Gastroesophageal sphincter (tissue), 3 donors: ENCODE data around the gene TGFB3.

Experiments
- CTCF ChIP-seq, 4 experiments: fragments of 200-600 bp in 2 of 4; fragments of 450-650 bp in 2 of 4; sonication (generic) in 1 of 4; IDR thresholded peaks; one replicate each; pipeline ENCODE4 v1.5.1; 2017 to 2019; ENCODE audit warnings: antibody characterized with exemption in 4 of 4, mild to moderate bottlenecking in 2 of 4, moderate library complexity in 2 of 4
- EP300 ChIP-seq: sonication (generic); formaldehyde crosslinking; IDR thresholded peaks from one replicate; pipeline ENCODE4 v1.6.1; 2017; ENCODE audit warnings: antibody characterized with exemption, mild to moderate bottlenecking
- POLR2A ChIP-seq, 2 donors: fragments of 450-650 bp; IDR thresholded peaks; one replicate each; pipeline ENCODE4 v1.6.1; 2017; ENCODE audit warnings: antibody characterized with exemption in 2 of 2, mild to moderate bottlenecking in 2 of 2, moderate library complexity in 1 of 2

GRCh38 chr14:76023757-76024156 is 42.0 kb upstream of the TGFB3 start:
- TF ChIP-seq CTCF (IDR thresholded peaks at IDR 0.05) (no peak), EP300 (no peak), POLR2A (IDR thresholded peaks at IDR 0.05) (no peak)
